Keratinocyte (primary cell): Measurements from ENCODE around the gene TSSC4. TPM values are rescaled to one million over a fixed set of nuclear protein-coding genes. Genes with fewer than 3 reads are reported as not detected.

Source experiments
- DNase-seq: peaks from one replicate; pipeline ENCODE4 v3.0.0-alpha.2; 2011; ENCODE audit warnings: low read depth, missing footprints, low spot score
- FAIRE-seq: peaks from 2 replicates; lab custom pipeline; 2011; peaks lifted over from hg19 to GRCh38; lab: Jason Lieb, UNC
- H2AFZ ChIP-seq: 2 replicates; pipeline ENCODE4 v1.6.0; 2012; ENCODE audit warnings: low read length, control low read depth, inconsistent platforms; ENCODE audit not compliant: control insufficient read depth
- H3K27ac ChIP-seq: 2 replicates; pipeline ENCODE4 v1.5.1; 2011; ENCODE audit warnings: low read length; ENCODE audit not compliant: control insufficient read depth, insufficient read depth
- H3K27me3 ChIP-seq: 3 replicates; pipeline ENCODE4 v1.6.0; 2011; ENCODE audit warnings: low read length; ENCODE audit not compliant: control insufficient read depth, insufficient read depth; ENCODE audit errors: extremely low read depth
- H3K36me3 ChIP-seq, 2 experiments: 2 replicates in 1 of 2; 3 replicates in 1 of 2; pipeline ENCODE4 v1.5.1; 2011; ENCODE audit warnings: low read length in 2 of 2, mild to moderate bottlenecking in 1 of 2; ENCODE audit not compliant: control insufficient read depth in 2 of 2, insufficient read depth in 2 of 2; ENCODE audit errors: extremely low read depth in 1 of 2
- H3K4me1 ChIP-seq: 3 replicates; pipeline ENCODE4 v1.5.1; 2011; ENCODE audit warnings: low read length; ENCODE audit not compliant: control insufficient read depth, insufficient read depth; ENCODE audit errors: extremely low read depth
- H3K4me2 ChIP-seq: 3 replicates; pipeline ENCODE4 v1.6.0; 2011; ENCODE audit warnings: low read depth, low read length; ENCODE audit not compliant: control insufficient read depth, insufficient read depth; ENCODE audit errors: extremely low read depth
- H3K4me3 ChIP-seq, 3 experiments: fragments of 200-600 bp in 1 of 3; sonication (generic) in 1 of 3; 2 replicates in 2 of 3; 3 replicates in 1 of 3; pipeline ENCODE4 v1.5.1; 2011 to 2016; ENCODE audit warnings: low read length in 3 of 3, mild to moderate bottlenecking in 3 of 3, control low read depth in 2 of 3, inconsistent platforms in 1 of 3, low read depth in 1 of 3, mixed read lengths in 1 of 3, mixed run types in 1 of 3, moderate library complexity in 1 of 3; ENCODE audit not compliant: control insufficient read depth in 2 of 3, insufficient read depth in 2 of 3; ENCODE audit errors: extremely low read depth in 1 of 3
- H3K79me2 ChIP-seq: 2 replicates; pipeline ENCODE4 v1.6.0; 2012; ENCODE audit warnings: low read length; ENCODE audit not compliant: control insufficient read depth, insufficient read depth
- H3K9ac ChIP-seq: 3 replicates; pipeline ENCODE4 v1.6.0; 2011; ENCODE audit warnings: low read length; ENCODE audit not compliant: control insufficient read depth, insufficient read depth; ENCODE audit errors: extremely low read depth
- H3K9me1 ChIP-seq: 3 replicates; pipeline ENCODE4 v1.6.0; 2011; ENCODE audit warnings: low read length; ENCODE audit not compliant: control insufficient read depth, insufficient read depth; ENCODE audit errors: extremely low read depth
- H3K9me3 ChIP-seq: 2 replicates; pipeline ENCODE4 v1.5.1; 2012; ENCODE audit warnings: low read depth, low read length; ENCODE audit not compliant: control insufficient read depth
- H4K20me1 ChIP-seq: 3 replicates; pipeline ENCODE4 v1.6.0; 2011; ENCODE audit warnings: low read length; ENCODE audit not compliant: control insufficient read depth, insufficient read depth; ENCODE audit errors: extremely low read depth
- EZH2 ChIP-seq: IDR thresholded peaks from one replicate; pipeline ENCODE4 v1.6.1; 2012; ENCODE audit warnings: inconsistent platforms, mild to moderate bottlenecking, low read length, moderate library complexity
- dilution Hi-C: fragments of 300-500 bp; cut with MboI; formaldehyde crosslinking; loops from one replicate; pipeline ENCODE4 v1.7.0; 2020; ENCODE audit warnings: low sequenced_read_pairs; ENCODE audit not compliant: extremely low pct_ligation_motif_present
- polyA plus RNA-seq, 5 experiments: library from polyadenylated mRNA; depleted of rRNA in 3 of 5; stranded (reverse) in 3 of 5; stranded (forward) in 1 of 5; unstranded in 1 of 5; fragments of >200 nt; gene quantifications; 1 replicate in 1 of 5; 2 replicates in 3 of 5; 3 replicates in 1 of 5; pipeline versions ENCODE4 v1.2.1 to v1.2.3, GENCODE V29; 2011 to 2012; ENCODE audit warnings: missing spikeins in 2 of 5, low read depth in 1 of 5, low replicate concordance in 1 of 5
- TF ChIP-seq, protein P1 (sequence below), 3 experiments: IDR thresholded peaks in 1 of 3; conservative IDR thresholded peaks in 1 of 3; optimal IDR thresholded peaks in 1 of 3; 2 replicates in 2 of 3; 3 replicates in 1 of 3; pipeline versions ENCODE3 to v1.5.1; 2011; ENCODE audit warnings: low read length in 3 of 3, mild to moderate bottlenecking in 3 of 3, moderate library complexity in 2 of 3, control low read depth in 1 of 3, inconsistent platforms in 1 of 3; ENCODE audit not compliant: insufficient read depth in 2 of 3; ENCODE audit errors: extremely low read depth in 1 of 3

TSSC4 gene
- polyA plus RNA-seq, 1 donor (not counting 4 experiments of a cell fraction or from before 2014, with no cell fraction given) = 15.9 TPM

- no peaks in the 10 kb centered on the region for H3K27me3 ChIP-seq
- no peak overlapping the region for H3K9ac ChIP-seq
- peaks cover 26 to 44% of the 10 kb centered on the region in 2 experiments for H3K36me3 ChIP-seq
- H2AFZ ChIP-seq = no peak overlapping the region
- peaks cover 30% of the 10 kb centered on the region for H4K20me1 ChIP-seq
- no peak overlapping the region for H3K27ac ChIP-seq
- peaks cover 30% of the 10 kb centered on the region for H3K4me1 ChIP-seq
- H3K9me1 ChIP-seq = no peaks in the 10 kb centered on the region
- H3K9me3 ChIP-seq = no peaks in the 10 kb centered on the region
- no peak overlapping the region for H3K4me3 ChIP-seq
- H3K79me2 ChIP-seq = peaks cover 81% of the 10 kb centered on the region
- dilution Hi-C loops = no loop called here
- DNase-seq (no peak), FAIRE-seq (no peak)
- no peak overlapping the region for H3K4me2 ChIP-seq
- no peak for TF ChIP-seq EZH2
- TF ChIP-seq, protein P1, sequence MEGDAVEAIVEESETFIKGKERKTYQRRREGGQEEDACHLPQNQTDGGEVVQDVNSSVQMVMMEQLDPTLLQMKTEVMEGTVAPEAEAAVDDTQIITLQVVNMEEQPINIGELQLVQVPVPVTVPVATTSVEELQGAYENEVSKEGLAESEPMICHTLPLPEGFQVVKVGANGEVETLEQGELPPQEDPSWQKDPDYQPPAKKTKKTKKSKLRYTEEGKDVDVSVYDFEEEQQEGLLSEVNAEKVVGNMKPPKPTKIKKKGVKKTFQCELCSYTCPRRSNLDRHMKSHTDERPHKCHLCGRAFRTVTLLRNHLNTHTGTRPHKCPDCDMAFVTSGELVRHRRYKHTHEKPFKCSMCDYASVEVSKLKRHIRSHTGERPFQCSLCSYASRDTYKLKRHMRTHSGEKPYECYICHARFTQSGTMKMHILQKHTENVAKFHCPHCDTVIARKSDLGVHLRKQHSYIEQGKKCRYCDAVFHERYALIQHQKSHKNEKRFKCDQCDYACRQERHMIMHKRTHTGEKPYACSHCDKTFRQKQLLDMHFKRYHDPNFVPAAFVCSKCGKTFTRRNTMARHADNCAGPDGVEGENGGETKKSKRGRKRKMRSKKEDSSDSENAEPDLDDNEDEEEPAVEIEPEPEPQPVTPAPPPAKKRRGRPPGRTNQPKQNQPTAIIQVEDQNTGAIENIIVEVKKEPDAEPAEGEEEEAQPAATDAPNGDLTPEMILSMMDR (optimal IDR thresholded peaks at IDR 0.05 in 1 of 3, IDR thresholded peaks at IDR 0.05 in 1 of 3, conservative IDR thresholded peaks at IDR 0.05 in 1 of 3; ENCODE audit: extremely low read depth in 1 of 3, insufficient read depth in 2 of 3, low read length in 3 of 3) = no peak
Measured at GRCh38 chr11:2391181-2391975, 9.2 kb upstream of the TSSC4 start.

DNA sequence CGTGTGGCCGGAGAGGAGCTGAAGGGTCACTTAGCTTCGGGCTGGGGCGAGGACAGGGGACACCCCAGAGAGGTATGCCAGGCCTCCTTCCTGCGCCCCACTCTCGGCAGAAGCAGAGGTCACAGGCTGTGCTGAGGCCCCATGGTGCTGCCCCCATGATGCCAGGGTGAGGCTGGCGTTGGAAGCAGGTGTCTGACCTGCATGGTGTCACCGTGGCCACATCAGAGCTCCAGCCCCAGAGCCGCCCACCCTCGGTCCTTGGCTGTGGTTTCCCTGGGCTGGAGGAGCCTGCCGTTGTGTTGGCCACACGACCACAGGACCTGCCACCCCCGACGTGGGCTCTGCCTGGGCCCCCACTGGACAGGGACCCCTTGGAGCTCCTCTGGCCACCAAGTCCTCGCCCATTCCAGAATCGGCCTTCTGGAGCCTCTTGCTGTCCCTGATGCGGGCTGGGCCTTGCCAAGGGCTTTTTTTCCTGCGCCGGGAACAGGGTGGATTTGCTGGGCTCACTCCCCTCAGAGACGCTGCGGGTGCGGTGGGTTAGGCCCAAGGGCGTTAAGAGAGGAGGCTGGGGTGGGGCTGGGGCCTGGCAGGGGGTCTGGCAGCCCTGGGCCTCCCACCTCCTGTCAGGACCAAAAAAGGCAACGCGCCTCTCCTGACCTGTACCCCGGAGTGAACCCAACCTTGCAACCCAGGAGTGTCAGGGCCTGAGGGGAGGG, 8.2 kb upstream of the TSSC4 start:
- no peak for TF ChIP-seq EZH2
- TF ChIP-seq, protein P1 (optimal IDR thresholded peaks at IDR 0.05 in 1 of 3, IDR thresholded peaks at IDR 0.05 in 1 of 3, conservative IDR thresholded peaks at IDR 0.05 in 1 of 3; ENCODE audit: extremely low read depth in 1 of 3, insufficient read depth in 2 of 3, low read length in 3 of 3) = no peak
- H3K9me3 ChIP-seq = no peaks in the 10 kb centered on the region
- H4K20me1 ChIP-seq = peaks cover 22% of the 10 kb centered on the region
- H2AFZ ChIP-seq = no peak overlapping the region
- H3K27ac ChIP-seq = no peak overlapping the region
- FAIRE-seq (no peak), DNase-seq (no peak)
- peaks cover 31 to 53% of the 10 kb centered on the region in 2 experiments for H3K36me3 ChIP-seq
- no peaks in the 10 kb centered on the region for H3K27me3 ChIP-seq
- no peak overlapping the region for H3K4me3 ChIP-seq
- H3K9me1 ChIP-seq = no peaks in the 10 kb centered on the region
- no peak overlapping the region for H3K9ac ChIP-seq
- no peak overlapping the region for H3K4me2 ChIP-seq
- peaks cover 71% of the 10 kb centered on the region for H3K79me2 ChIP-seq
- dilution Hi-C loops = no loop called here
- peaks cover 24% of the 10 kb centered on the region for H3K4me1 ChIP-seq
